GM19324 (cell line): Measurements from ENCODE around the gene SENP1.
"Not testable (repeated sequence)": the region's sequence is repeated elsewhere in the genome, so short reads cannot be mapped to it uniquely, and the experiment has no call there.

Experiments
- ATAC-seq: cut with Tn5 transposase; IDR thresholded peaks from one replicate; pipeline ENCODE4 v1.9.1; 2021; ENCODE audit warnings: mild to moderate bottlenecking, moderate library complexity; ENCODE audit not compliant: unreplicated experiment, low FRiP score

The SENP1 gene

DNA sequence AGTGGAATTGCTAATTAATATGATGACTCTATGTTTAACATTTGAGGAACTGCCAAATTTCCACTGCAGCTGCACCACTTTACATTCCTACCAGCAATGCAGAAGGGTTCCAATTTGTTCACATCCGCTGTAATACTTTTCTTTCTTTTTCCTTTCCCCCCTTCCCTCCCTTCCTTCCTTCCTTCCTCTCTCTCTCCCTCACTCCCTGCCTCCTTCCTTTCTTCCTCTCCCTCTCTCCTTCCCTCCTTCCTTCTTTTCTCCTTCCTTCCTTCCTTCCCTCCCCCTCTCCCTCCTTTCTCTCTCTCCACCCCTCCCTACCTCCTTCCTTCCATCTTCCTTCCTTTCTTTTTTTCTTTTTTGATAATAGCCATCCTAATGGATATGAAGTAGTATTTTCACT, 10.1 kb upstream of the SENP1 start:
- no peak for ATAC-seq

GRCh38 chr12:48111312-48111693, 5.4 kb upstream of the SENP1 start:
- not testable (repeated sequence) for ATAC-seq

GRCh38 chr12:48110691-48111311, 4.9 kb upstream of the SENP1 start:
- no peak for ATAC-seq

- ATAC-seq, result no peak
These were observed 3.5 kb upstream of the SENP1 start for GRCh38 chr12:48109424-48109823.

GRCh38 chr12:48106681-48107613, 1.1 kb upstream of the SENP1 start:
- ATAC-seq, result no peak

DNA sequence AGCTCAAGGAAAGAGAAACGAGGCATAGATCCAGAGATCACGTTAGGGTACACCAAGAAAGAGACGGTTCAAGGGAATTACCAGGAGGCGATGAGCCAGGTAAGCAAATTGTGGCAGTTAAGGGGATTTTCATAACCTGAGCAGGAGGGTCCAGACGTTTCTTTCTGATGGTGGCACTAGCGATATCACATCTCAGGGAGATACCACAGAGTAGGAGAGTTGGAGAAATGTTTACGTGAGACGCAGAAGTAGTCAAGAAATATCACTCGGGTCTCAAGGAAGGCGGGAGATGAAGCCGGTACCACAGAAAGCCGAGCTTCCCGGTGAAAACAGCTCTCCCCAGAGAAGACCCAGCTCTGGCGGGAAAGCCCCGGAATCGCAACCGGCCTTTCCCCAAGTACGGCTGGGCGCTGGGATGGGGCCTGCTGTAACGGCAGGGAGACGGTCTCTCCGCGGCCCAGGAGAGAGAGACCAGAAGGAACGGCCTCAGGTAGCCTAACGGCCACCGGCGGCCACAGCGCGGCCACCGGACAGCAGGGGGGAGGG, 485 bp downstream of the SENP1 start:
- peak; percentile 26 for ATAC-seq

GRCh38 chr12:48104531-48104930, 1.3 kb downstream of the SENP1 start:
- no peak for ATAC-seq

GRCh38 chr12:48092611-48093010, 13.3 kb downstream of the SENP1 start:
- ATAC-seq, result no peak

DNA sequence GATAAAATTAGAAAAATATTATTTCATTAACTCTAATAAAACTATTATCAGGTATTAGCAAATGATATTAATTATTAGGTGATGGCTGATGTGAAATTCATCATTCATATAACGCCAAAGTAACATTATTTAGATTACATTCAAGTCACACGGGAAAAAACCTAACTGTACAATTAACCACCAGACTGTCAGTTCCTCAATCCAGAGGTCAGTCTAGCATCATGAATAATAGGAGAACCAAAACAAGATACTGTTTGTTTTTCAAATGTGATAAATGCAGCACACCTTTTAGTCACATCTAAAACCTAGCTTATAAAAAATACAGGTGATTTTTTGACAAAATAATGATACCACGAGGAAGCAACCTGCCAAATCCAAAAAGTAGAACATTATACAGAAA, 19.6 kb downstream of the SENP1 start:
- ATAC-seq, result no peak

DNA sequence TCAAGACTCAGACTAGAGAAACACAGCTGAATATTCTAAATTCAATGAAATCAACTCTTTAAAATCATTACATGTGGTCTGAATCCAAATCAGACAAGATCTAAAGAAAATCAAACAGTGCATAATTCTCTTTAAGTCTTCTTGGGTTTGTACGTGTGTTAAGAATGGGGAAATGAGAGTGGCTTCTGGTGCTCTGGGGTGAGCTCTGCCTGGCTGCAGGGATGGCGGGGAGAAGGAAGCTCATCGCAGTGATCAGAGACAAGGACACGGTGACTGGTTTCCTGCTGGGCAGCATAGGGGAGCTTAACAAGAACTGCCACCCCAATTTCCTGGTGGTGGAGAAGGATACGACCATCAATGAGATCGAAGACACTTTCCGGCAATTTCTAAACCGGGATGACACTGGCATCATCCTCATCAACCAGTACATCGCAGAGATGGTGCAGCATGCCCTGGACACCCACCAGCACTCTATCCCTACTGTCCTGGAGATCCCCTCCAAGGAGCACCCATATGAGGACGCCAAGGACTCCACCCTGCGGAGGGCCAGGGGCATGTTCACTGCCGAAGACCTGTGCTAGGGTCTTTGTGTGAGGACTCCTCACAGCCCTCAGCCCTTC, 20.9 kb downstream of the SENP1 start:
- no peak for ATAC-seq

DNA sequence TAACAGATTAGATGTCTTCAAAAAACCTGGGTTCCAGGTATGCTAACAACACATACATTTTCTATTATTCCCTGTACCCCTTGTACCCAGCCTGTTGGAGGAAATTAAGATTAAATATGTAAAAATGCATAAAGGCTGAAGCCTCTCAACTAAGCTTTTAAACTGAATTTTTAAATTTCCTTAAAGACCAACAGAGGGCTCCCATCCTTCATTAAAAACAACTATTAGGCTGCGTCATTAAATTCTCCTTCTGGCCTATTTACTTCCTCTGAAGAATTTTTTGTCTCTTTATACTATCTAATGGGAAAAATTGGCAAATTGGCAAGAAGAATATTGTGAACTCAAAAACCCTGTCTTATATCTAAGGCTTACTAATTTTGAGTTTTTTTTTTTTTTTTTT, 21.8 kb downstream of the SENP1 start:
- no peak for ATAC-seq

GRCh38 chr12:48080821-48081220, 25.1 kb downstream of the SENP1 start:
- ATAC-seq, result no peak

DNA sequence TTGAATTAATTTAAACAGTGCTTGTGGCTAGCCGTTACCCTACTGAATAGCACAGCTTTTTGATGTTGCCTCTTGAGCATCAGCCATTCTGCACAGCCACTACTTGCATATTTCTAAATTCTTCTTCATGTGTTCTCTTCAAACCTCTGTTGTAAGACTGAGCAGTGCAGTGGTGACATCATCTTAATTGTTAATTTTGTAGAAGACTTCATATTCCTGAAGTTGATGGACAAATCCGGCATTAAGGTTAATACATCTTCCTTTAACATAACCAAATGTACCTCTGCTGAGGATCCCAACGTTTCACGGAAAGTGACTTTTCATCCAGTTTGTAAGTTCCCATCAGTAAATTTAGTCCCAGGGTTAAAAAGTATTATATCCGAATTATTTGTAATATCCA, 25.6 kb downstream of the SENP1 start:
- no peak for ATAC-seq

DNA sequence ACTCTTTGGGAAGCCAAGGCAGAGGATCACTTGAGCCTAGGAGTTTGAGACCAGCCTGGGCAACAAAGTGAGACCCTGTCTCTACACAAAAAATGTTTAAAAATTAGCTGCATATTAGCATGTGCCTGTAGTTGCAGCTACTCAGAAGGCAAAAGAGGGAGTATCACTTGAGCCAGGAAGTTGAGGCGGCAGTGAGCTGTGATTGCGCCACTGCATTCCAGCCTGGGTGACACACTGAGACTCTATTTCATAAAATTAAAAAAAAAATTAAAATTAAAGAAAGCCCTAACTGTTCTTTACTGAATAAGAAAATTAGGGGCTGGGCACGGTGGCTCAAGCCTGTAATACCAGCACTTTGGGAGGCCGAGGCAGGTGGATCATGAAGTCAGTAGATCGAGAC, 27.0 kb downstream of the SENP1 start:
- no peak for ATAC-seq

- no peak for ATAC-seq
These were observed 28.8 kb downstream of the SENP1 start for GRCh38 chr12:48077111-48077510.

- ATAC-seq, result no peak
These were observed 30.0 kb downstream of the SENP1 start for GRCh38 chr12:48075832-48076231.

DNA sequence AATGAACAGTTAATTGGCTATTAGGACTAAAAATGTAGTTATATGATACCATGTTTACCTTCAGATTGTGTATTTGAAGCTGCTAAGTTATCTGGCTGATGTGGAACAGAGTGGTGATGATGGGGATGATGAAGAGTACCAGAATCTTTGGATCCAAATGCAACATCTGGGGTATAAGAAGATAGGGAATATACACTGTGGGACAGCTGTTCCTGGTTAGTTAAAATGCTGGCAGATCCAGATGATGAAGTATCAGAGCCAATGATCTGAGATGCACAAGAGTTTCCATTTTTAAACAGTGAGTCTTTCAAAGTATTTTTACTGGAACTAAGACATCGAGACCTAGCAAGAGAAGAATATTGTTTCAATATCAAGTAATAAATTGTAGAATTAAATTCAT, 31.6 kb downstream of the SENP1 start:
- ATAC-seq, result no peak

DNA sequence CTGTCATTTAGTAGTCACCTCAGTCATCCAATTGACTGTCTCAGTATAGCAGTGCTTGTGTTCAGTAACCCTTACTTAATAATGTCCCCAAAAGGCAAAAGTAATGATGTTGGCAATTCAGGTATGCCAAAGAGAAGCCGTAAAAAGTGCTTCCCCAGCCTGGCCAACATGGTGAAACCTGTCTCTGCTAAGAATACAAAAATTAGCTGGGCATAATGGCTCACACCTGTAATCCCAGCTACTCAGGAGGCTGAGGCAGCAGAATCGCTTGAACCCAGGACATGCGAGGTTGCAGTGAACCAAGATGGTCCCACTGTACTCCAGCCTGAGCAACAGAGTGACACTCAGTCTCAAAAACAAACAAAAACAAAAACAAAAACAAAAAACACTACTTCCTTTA, 33.6 kb downstream of the SENP1 start:
- ATAC-seq, result no peak

DNA sequence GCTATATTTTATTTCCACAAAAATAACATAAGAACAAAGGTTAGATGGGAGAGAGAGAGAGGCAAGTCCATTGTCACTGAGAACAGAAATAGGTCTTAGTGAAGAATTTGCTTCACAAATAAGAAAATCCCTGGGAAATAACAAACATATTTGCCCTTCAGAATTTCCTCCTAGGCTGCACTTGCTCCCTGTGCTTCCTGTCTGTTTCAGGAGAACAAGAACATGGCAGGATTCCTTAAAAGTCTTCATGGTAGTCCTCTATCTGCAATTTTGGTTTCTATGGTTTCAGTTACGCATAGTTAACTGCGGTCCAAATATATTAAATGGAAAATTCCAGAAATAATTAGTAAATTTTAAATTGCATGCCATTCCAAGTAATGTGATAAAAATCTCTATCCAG, 34.1 kb downstream of the SENP1 start:
- no peak for ATAC-seq

DNA sequence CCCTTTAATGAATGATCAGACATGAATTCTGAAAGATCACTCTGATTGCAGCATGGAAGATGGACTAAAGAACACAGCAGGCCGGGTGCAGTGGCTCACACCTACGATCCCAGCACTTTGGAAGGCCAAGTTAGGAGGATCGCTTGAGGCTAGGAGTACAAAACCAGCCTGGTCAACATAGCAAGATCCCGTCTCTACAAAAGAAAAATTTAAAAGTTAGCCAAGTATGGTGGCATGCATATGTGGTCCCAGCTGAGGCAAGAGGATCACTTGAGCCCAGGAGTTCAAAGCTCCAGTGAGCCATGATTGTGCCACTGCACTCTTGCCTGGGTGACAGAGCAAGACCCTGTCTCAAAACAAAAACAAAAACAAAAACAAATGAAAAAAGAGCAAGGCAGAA, 35.1 kb downstream of the SENP1 start:
- no peak for ATAC-seq

DNA sequence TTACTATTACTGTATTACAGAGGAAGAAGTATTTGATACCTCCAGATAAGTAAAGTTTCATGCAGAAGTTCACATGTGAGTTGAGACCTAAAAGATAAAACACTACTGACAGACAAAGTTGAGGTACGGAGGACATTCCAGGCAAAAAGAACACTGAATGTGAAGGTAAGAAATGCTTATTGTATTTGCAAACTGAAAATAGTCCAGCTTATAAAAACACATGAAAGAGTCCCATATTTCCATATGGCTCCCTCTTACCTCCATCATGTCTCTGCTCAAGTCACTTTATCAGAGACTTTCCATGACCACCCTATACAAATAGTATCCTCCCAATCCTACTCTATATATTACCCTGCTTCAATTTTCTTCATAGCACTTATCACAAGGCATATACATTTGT, 35.8 kb downstream of the SENP1 start:
- no peak for ATAC-seq
